Esophagus squamous epithelium (tissue), 5 donors: ENCODE results near the gene SLC11A2. TPM values are rescaled to one million over a fixed set of nuclear protein-coding genes. Genes with fewer than 3 reads are reported as not detected.

Experiments
- DNase-seq: peaks from one replicate; lab custom pipeline; 2025; lab: John Stamatoyannopoulos, UW
- H3K27ac ChIP-seq, 4 donors: fragments of 200-600 bp; sonication (generic); one replicate each; pipeline ENCODE4 v1.5.1; 2016 to 2019; ENCODE audit warnings: mild to moderate bottlenecking in 1 of 4
- H3K27me3 ChIP-seq, 4 donors: fragments of 200-600 bp; sonication (generic); 1 replicate in 3 of 4; 2 replicates in 1 of 4; pipeline versions ENCODE4 v1.5.1 to v1.6.0; 2017 to 2021; ENCODE audit warnings: antibody characterized with exemption in 1 of 4
- H3K36me3 ChIP-seq, 3 donors: fragments of 200-600 bp; sonication (generic); one replicate each; pipeline ENCODE4 v1.5.1; 2016 to 2019
- H3K4me1 ChIP-seq, 3 donors: fragments of 200-600 bp; sonication (generic); one replicate each; pipeline ENCODE4 v1.5.1; 2017 to 2019
- H3K4me3 ChIP-seq, 4 donors: fragments of 200-600 bp; sonication (generic); 1 replicate in 3 of 4; 2 replicates in 1 of 4; pipeline ENCODE4 v1.5.1; 2016 to 2019; ENCODE audit warnings: mild to moderate bottlenecking in 2 of 4, moderate library complexity in 1 of 4
- H3K9me3 ChIP-seq, 3 donors: fragments of 200-600 bp; sonication (generic); one replicate each; pipeline ENCODE4 v1.5.1; 2016 to 2019
- CTCF ChIP-seq, 6 experiments: fragments of 450-650 bp in 4 of 6; fragments of 200-600 bp in 2 of 6; sonication (generic) in 2 of 6; IDR thresholded peaks; one replicate each; pipeline ENCODE4 v1.5.1; 2016 to 2019; ENCODE audit warnings: antibody characterized with exemption in 6 of 6, mild to moderate bottlenecking in 4 of 6, moderate library complexity in 4 of 6
- POLR2A ChIP-seq, 4 donors: fragments of 450-650 bp; IDR thresholded peaks; one replicate each; pipeline ENCODE4 v1.6.1; 2017; ENCODE audit warnings: antibody characterized with exemption in 4 of 4, mild to moderate bottlenecking in 4 of 4, moderate library complexity in 3 of 4
- WGBS, 2 donors: methylation state at CpG; one replicate each; pipeline ENCODE4 v1.1.5; 2018; 5-methylcytosine and 5-hydroxymethylcytosine counted together
- intact Hi-C: fragments of 100-400 bp; cut with DNase I; formaldehyde crosslinking; loops from one replicate; pipeline ENCODE4 v1.15.0; 2022
- total RNA-seq, 4 donors: library from RNA; depleted of rRNA; stranded (reverse); fragments of >200 nt; gene quantifications; one replicate each; pipeline ENCODE4 v1.1.0, GENCODE V29; 2016
- donor health status: DM: yes; HTN: yes; CAD: no.

SLC11A2 gene
- total RNA-seq, 4 donors from 2014 or later = 23.6 to 78.9 (median 39.9) TPM

GRCh38 chr12:50981319-50982239 is 44.6 kb downstream of the SLC11A2 start:
- DNase-seq = no peak
- H3K9me3 ChIP-seq = no peaks in the 10 kb centered on the region
- H3K4me1 ChIP-seq = peaks cover 11 to 30% (median 23%) of the 10 kb centered on the region in 3 donors
- intact Hi-C loops = loop anchor here (10.0 kb wide), 2 partner anchors 47 to 157 kb away; no protein-coding TSS in a partner anchor
- H3K27ac ChIP-seq = no peak overlapping the region
- peaks cover 0 to 13% (median 0%) of the 10 kb centered on the region in 3 donors for H3K36me3 ChIP-seq
- no peak for TF ChIP-seq POLR2A (IDR thresholded peaks at IDR 0.05)
- 53 to 70% methylated on average over 5 to 6 of the region's 6 CpGs for WGBS, 2 donors
- no peak overlapping the region for H3K4me3 ChIP-seq
- H3K27me3 ChIP-seq = no peaks in the 10 kb centered on the region

- H3K9me3 ChIP-seq = no peaks in the 10 kb centered on the region
- no peak for DNase-seq
- H3K4me3 ChIP-seq = no peak overlapping the region
- H3K27me3 ChIP-seq = no peaks in the 10 kb centered on the region
- 93 to 95% methylated on average over 2 of the region's 2 CpGs for WGBS, 2 donors
- peaks cover 9 to 20% (median 19%) of the 10 kb centered on the region in 3 donors for H3K4me1 ChIP-seq
- peaks cover 0 to 13% (median 0%) of the 10 kb centered on the region in 3 donors for H3K36me3 ChIP-seq
- intact Hi-C loops = loop anchor here (10.0 kb wide), 2 partner anchors 46 to 156 kb away; no protein-coding TSS in a partner anchor
- H3K27ac ChIP-seq = no peak overlapping the region
- TF ChIP-seq POLR2A (IDR thresholded peaks at IDR 0.05) (no peak), CTCF (IDR thresholded peaks at IDR 0.05) (no peak)
Observed at GRCh38 chr12:50980545-50980944, 45.6 kb downstream of the SLC11A2 start.

GRCh38 chr12:50979369-50980052 is 46.7 kb downstream of the SLC11A2 start:
- Histone ChIP-seq H3K36me3 (peaks cover 0 to 13% (median 0%) of the 10 kb centered on the region in 3 donors), H3K27ac (no peak overlapping the region), H3K4me3 (no peak overlapping the region), H3K9me3 (no peaks in the 10 kb centered on the region), H3K4me1 (peaks cover under 1 to 10% (median 8%) of the 10 kb centered on the region in 3 donors), H3K27me3 (no peaks in the 10 kb centered on the region)
- DNase-seq = no peak
- TF ChIP-seq CTCF (IDR thresholded peaks at IDR 0.05) (no peak), POLR2A (IDR thresholded peaks at IDR 0.05) (no peak)
- intact Hi-C loops = loop anchor here (10.0 kb wide), 2 partner anchors 45 to 155 kb away; no protein-coding TSS in a partner anchor
- 70 to 77% methylated on average over 6 of the region's 6 CpGs for WGBS, 2 donors

- no peak overlapping the region for H3K27ac ChIP-seq
- H3K36me3 ChIP-seq = peaks cover 0 to 38% (median 0%) of the 10 kb centered on the region in 3 donors
- no peaks in the 10 kb centered on the region for H3K4me1 ChIP-seq
- no peak overlapping the region for H3K4me3 ChIP-seq
- DNase-seq = no peak
- H3K27me3 ChIP-seq = no peaks in the 10 kb centered on the region
- intact Hi-C loops = no loop called here
- H3K9me3 ChIP-seq = peaks cover 0 to 6% (median 0%) of the 10 kb centered on the region in 3 donors
- TF ChIP-seq POLR2A (IDR thresholded peaks at IDR 0.05) = no peak
- no peak for TF ChIP-seq CTCF (IDR thresholded peaks at IDR 0.05)
Observed at GRCh38 chr12:50971946-50972345, 54.2 kb downstream of the SLC11A2 start.

- H3K27me3 ChIP-seq = no peaks in the 10 kb centered on the region
- DNase-seq = no peak
- peaks cover 0 to 18% (median 0%) of the 10 kb centered on the region in 3 donors for H3K36me3 ChIP-seq
- H3K27ac ChIP-seq = no peak overlapping the region
- H3K4me3 ChIP-seq = no peak overlapping the region
- no peaks in the 10 kb centered on the region for H3K9me3 ChIP-seq
- WGBS, 2 donors = 75 to 83% methylated on average over 1 of the region's 1 CpG
- no peaks in the 10 kb centered on the region for H3K4me1 ChIP-seq
- intact Hi-C loops = no loop called here
- TF ChIP-seq POLR2A (IDR thresholded peaks at IDR 0.05) = no peak
- no peak for TF ChIP-seq CTCF (IDR thresholded peaks at IDR 0.05)
Observed at GRCh38 chr12:50964432-50964831, 61.8 kb downstream of the SLC11A2 start.
